ENCODE results near the gene FUZ. TPM values are rescaled to one million over a fixed set of nuclear protein-coding genes. Genes with fewer than 3 reads are reported as not detected.
A peak's percentile ranks its signal among the peaks of the same experiment; 100 is the strongest.

Gene FUZ
- polyA plus RNA-seq, 1 donor: 18.4 TPM

DNA sequence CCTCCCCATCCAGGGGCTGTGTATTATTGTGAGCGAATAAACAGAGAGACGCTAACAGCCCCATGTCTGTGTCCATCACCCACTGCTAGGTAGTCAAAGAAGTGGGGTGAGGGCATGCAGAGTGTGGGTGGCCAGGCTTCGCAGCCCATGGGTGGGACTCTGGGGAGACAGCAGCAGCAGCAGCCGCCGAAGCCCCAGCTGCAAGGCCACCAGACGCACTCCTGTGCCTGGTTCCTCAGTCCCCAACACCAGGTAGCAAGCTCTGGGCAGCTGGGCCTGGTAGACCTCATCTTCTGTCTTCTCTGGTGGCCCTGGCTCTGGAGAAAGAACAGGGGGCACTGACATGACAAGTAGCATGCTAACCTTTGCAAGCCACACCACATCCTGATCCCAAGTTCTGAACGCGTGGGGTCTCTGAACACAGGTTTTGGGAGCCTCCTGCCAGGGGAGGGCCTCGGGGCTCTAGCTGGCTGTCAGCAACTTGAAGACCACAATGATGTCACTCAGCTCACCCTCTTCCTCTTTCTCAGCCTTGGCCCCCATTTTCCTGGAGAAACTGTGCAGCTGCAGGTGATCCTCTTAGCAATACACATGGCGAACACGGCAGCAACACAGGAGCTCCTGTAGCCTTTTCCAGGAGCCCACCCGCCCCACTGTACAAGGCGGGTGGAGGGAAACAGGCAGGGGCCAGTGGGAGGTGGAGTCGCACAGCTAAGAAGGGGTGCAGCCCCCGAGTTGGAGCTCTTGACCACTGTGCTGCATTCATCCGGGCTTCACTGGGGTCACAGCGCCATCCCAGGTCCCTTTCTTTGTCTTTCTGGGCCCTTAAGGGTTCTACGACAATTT, 5.8 kb downstream of the FUZ start:
- peak overlapping the region; percentile 39 for H3K27ac ChIP-seq (ENCODE audit: low read length)
- H3K9me3 ChIP-seq (ENCODE audit: control insufficient read depth, low read depth, low read length): peaks cover 3% of the 10 kb centered on the region
- H3K4me1 ChIP-seq (ENCODE audit: control insufficient read depth, insufficient read depth, low read length): peaks cover 34% of the 10 kb centered on the region
- WGBS (ENCODE audit: insufficient coverage, low lambda C conversion rate): no CpG with 5 or more reads among the region's 18 CpGs
- no peak overlapping the region for H3K4me3 ChIP-seq (ENCODE audit: low read length)
- peaks cover 24% of the 10 kb centered on the region for H3K36me3 ChIP-seq (ENCODE audit: control insufficient read depth, insufficient read depth, low read length)
- H3K27me3 ChIP-seq (ENCODE audit: control insufficient read depth, insufficient read depth, low read length): no peaks in the 10 kb centered on the region
- no peak for DNase-seq

DNA sequence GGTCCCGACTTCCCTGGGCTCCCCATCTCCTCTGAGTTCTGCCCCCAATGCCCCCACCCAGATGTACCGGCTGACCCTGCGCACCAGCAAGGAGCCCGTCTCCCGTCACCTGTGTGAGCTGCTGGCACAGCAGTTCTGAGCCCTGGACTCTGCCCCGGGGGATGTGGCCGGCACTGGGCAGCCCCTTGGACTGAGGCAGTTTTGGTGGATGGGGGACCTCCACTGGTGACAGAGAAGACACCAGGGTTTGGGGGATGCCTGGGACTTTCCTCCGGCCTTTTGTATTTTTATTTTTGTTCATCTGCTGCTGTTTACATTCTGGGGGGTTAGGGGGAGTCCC, 6.5 kb downstream of the FUZ start:
- Histone ChIP-seq H3K27ac (ENCODE audit: low read length) (peak overlapping the region; percentile 63), H3K27me3 (ENCODE audit: control insufficient read depth, insufficient read depth, low read length) (no peaks in the 10 kb centered on the region), H3K36me3 (ENCODE audit: control insufficient read depth, insufficient read depth, low read length) (peaks cover 24% of the 10 kb centered on the region), H3K9me3 (ENCODE audit: control insufficient read depth, low read depth, low read length) (peaks cover 3% of the 10 kb centered on the region), H3K4me1 (ENCODE audit: control insufficient read depth, insufficient read depth, low read length) (peaks cover 32% of the 10 kb centered on the region), H3K4me3 (ENCODE audit: low read length) (no peak overlapping the region)
- WGBS (ENCODE audit: insufficient coverage, low lambda C conversion rate): 80% methylated on average over 1 of the region's 8 CpGs
- peak; percentile 43 to 64 for DNase-seq

DNA sequence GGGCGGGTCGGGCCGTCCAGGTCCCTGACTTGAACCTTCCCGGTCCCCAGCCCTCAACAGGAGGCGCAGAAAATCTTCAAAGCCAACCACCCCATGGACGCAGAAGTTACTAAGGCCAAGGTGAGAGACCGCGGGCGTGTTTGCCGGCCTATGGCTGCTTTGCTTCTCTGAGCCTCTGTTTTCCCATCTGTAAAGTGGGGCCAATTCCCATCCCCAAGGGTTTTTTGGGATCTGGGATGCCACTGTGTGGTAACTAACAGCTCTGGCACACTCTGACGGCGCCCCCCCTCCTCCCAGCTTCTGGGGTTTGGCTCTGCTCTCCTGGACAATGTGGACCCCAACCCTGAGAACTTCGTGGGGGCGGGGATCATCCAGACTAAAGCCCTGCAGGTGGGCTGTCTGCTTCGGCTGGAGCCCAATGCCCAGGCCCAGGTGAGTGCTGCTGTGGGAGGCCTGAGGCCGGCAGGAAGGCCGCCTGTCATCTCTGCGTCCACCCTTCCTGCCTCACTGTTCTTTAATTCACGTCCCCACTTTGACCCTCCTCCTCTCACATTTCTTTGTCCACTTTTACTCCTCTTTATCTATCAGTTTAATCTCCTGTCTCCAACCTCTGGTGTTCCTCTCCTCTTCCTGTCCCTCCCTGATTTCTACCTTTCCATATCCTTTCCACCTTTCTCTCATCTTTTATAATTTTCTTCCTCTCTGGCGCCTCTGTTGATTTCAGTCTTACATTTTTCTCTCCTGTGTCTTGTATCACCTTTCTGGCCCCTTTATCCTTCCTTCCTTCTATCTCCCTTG, 7.1 kb downstream of the FUZ start:
- Histone ChIP-seq H3K27ac (ENCODE audit: low read length) (peak overlapping the region; percentile 63), H3K4me1 (ENCODE audit: control insufficient read depth, insufficient read depth, low read length) (peaks cover 32% of the 10 kb centered on the region), H3K9me3 (ENCODE audit: control insufficient read depth, low read depth, low read length) (peaks cover 3% of the 10 kb centered on the region), H3K27me3 (ENCODE audit: control insufficient read depth, insufficient read depth, low read length) (no peaks in the 10 kb centered on the region), H3K36me3 (ENCODE audit: control insufficient read depth, insufficient read depth, low read length) (peaks cover 25% of the 10 kb centered on the region), H3K4me3 (ENCODE audit: low read length) (peak overlapping the region; percentile 32)
- no peak for DNase-seq
- WGBS (ENCODE audit: insufficient coverage, low lambda C conversion rate): 95% methylated on average over 4 of the region's 20 CpGs

DNA sequence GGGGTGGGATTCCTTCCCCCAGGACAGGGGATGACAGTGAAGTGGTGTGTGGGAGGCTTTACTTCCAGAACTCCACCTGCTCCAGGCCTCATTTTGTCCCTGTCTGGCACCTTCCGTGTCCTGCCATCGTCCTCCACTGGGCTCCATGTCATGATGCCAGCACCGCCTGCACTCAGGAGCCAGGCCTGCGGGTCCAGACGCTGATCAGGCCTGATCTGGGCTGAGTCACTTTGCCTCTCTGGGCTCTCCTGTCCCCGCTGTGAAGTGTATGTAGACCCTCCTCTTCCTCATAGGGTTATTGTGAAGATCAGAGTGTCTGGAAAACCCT, 9.6 kb downstream of the FUZ start:
- Histone ChIP-seq H3K9me3 (ENCODE audit: control insufficient read depth, low read depth, low read length) (peaks cover 3% of the 10 kb centered on the region), H3K36me3 (ENCODE audit: control insufficient read depth, insufficient read depth, low read length) (peaks cover 50% of the 10 kb centered on the region), H3K27me3 (ENCODE audit: control insufficient read depth, insufficient read depth, low read length) (no peaks in the 10 kb centered on the region), H3K4me3 (ENCODE audit: low read length) (no peak overlapping the region), H3K4me1 (ENCODE audit: control insufficient read depth, insufficient read depth, low read length) (peaks cover 20% of the 10 kb centered on the region), H3K27ac (ENCODE audit: low read length) (no peak overlapping the region)
- WGBS (ENCODE audit: insufficient coverage, low lambda C conversion rate): 100% methylated on average over 2 of the region's 6 CpGs
- no peak for DNase-seq

DNA sequence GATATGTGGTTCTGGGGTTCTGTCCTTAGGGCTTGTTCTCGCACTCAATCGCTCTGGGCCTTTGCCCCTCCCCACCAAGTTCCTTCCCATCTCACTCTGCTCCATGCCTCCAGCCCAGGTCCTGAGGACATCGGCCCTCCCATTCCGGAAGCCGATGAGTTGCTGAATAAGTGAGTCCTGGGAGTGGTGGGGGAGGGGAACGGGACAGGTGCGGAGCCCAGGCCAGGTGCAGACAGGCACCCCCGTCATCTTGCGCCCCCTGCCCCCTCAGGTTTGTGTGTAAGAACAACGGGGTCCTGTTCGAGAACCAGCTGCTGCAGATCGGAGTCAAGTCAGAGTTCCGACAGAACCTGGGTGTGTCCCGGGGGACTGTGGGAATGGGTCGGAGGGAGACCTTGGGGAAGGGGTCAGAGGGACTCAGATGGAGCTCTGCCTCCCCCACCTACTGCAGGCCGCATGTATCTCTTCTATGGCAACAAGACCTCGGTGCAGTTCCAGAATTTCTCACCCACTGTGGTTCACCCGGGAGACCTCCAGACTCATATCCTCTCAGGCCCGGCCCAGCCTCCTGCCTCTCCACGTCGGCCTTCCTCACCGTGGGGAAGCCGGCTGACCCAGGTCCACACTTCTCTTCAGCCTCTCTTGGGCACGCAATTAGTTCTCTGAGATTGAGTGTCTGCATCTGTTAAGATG, 10.1 kb downstream of the FUZ start:
- H3K4me1 ChIP-seq (ENCODE audit: control insufficient read depth, insufficient read depth, low read length): peaks cover 16% of the 10 kb centered on the region
- H3K9me3 ChIP-seq (ENCODE audit: control insufficient read depth, low read depth, low read length): peaks cover 3% of the 10 kb centered on the region
- H3K4me3 ChIP-seq (ENCODE audit: low read length): peak overlapping the region; percentile 47
- no peak for DNase-seq
- no peak overlapping the region for H3K27ac ChIP-seq (ENCODE audit: low read length)
- no peaks in the 10 kb centered on the region for H3K27me3 ChIP-seq (ENCODE audit: control insufficient read depth, insufficient read depth, low read length)
- peaks cover 55% of the 10 kb centered on the region for H3K36me3 ChIP-seq (ENCODE audit: control insufficient read depth, insufficient read depth, low read length)
- WGBS (ENCODE audit: insufficient coverage, low lambda C conversion rate): no CpG with 5 or more reads among the region's 24 CpGs

DNA sequence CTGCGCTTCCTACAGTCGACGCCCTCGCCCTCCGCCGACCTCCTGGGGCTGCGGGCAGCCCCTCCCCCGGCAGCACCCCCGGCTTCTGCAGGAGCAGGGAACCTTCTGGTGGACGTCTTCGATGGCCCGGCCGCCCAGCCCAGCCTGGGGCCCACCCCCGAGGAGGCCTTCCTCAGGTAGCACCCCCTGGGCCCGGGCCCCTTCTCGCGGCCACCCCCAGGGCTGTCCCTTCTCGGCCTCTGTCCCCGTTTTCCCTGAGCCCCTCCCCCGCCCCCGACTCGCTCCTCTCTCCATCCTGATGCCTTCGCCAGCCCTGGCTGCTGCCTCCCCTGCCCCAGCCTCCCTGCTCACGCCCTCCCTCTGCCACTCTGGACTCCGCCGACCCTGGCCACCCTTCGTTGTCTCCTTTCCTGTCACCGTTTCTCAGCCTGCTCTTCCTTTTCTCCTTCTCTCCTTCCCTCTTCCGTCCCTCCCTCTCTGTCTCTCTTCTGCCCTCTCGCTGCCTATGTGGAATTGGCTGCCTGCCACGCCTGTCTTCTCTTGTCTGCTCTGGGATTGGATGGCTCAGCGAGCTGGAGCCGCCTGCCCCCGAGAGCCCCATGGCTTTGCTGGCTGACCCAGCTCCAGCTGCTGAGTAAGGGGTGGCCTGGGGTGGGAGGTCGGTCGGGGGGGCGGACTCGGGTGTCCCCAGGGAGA, 11.0 kb downstream of the FUZ start:
- H3K4me3 ChIP-seq (ENCODE audit: low read length): peak overlapping the region; percentile 47
- peak overlapping the region; percentile 31 for H3K27ac ChIP-seq (ENCODE audit: low read length)
- H3K9me3 ChIP-seq (ENCODE audit: control insufficient read depth, low read depth, low read length): peaks cover 3% of the 10 kb centered on the region
- H3K36me3 ChIP-seq (ENCODE audit: control insufficient read depth, insufficient read depth, low read length): peaks cover 53% of the 10 kb centered on the region
- 0% methylated on average over 1 of the region's 38 CpGs for WGBS (ENCODE audit: insufficient coverage, low lambda C conversion rate)
- no peaks in the 10 kb centered on the region for H3K27me3 ChIP-seq (ENCODE audit: control insufficient read depth, insufficient read depth, low read length)
- DNase-seq: peak; percentile 58 to 82
- H3K4me1 ChIP-seq (ENCODE audit: control insufficient read depth, insufficient read depth, low read length): peaks cover 16% of the 10 kb centered on the region

DNA sequence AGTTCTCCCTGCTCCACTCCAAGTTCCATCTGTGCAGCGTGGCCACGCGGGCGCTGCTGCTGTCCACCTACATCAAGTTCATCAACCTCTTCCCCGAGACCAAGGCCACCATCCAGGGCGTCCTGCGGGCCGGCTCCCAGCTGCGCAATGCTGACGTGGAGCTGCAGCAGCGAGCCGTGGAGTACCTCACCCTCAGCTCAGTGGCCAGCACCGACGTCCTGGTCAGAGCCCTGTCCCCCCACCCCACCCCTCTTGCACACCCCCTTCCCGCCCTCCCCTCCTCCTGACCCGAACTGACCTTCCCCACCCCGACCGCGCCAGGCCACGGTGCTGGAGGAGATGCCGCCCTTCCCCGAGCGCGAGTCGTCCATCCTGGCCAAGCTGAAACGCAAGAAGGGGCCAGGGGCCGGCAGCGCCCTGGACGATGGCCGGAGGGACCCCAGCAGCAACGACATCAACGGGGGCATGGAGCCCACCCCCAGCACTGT, 11.6 kb downstream of the FUZ start:
- Histone ChIP-seq H3K4me3 (ENCODE audit: low read length) (peak overlapping the region; percentile 47), H3K9me3 (ENCODE audit: control insufficient read depth, low read depth, low read length) (peaks cover 3% of the 10 kb centered on the region), H3K27ac (ENCODE audit: low read length) (no peak overlapping the region), H3K27me3 (ENCODE audit: control insufficient read depth, insufficient read depth, low read length) (no peaks in the 10 kb centered on the region), H3K36me3 (ENCODE audit: control insufficient read depth, insufficient read depth, low read length) (peaks cover 58% of the 10 kb centered on the region), H3K4me1 (ENCODE audit: control insufficient read depth, insufficient read depth, low read length) (peaks cover 14% of the 10 kb centered on the region)
- no CpG with 5 or more reads among the region's 32 CpGs for WGBS (ENCODE audit: insufficient coverage, low lambda C conversion rate)
- no peak for DNase-seq

DNA sequence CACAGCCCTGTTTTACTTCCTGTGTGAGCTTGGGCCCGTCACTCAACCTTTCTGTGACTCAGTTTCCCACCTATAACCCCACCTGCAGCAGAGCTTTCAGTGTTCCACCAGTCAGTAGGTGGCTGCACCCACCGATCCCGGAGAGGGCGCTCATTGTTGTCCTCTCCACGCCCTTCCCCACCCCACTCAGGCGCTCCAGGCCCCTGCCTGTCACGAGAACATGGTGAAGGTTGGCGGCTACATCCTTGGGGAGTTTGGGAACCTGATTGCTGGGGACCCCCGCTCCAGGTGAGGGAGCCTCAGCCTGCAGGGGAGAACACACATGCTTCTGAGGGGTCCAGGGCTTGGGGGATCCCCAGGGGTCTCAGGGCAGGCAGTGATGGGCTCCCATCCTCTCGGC, 12.3 kb downstream of the FUZ start:
- H3K27ac ChIP-seq (ENCODE audit: low read length): no peak overlapping the region
- H3K27me3 ChIP-seq (ENCODE audit: control insufficient read depth, insufficient read depth, low read length): no peaks in the 10 kb centered on the region
- no CpG with 5 or more reads among the region's 10 CpGs for WGBS (ENCODE audit: insufficient coverage, low lambda C conversion rate)
- H3K4me3 ChIP-seq (ENCODE audit: low read length): no peak overlapping the region
- peaks cover 9% of the 10 kb centered on the region for H3K4me1 ChIP-seq (ENCODE audit: control insufficient read depth, insufficient read depth, low read length)
- peaks cover 60% of the 10 kb centered on the region for H3K36me3 ChIP-seq (ENCODE audit: control insufficient read depth, insufficient read depth, low read length)
- no peak for DNase-seq
- H3K9me3 ChIP-seq (ENCODE audit: control insufficient read depth, low read depth, low read length): peaks cover 3% of the 10 kb centered on the region

DNA sequence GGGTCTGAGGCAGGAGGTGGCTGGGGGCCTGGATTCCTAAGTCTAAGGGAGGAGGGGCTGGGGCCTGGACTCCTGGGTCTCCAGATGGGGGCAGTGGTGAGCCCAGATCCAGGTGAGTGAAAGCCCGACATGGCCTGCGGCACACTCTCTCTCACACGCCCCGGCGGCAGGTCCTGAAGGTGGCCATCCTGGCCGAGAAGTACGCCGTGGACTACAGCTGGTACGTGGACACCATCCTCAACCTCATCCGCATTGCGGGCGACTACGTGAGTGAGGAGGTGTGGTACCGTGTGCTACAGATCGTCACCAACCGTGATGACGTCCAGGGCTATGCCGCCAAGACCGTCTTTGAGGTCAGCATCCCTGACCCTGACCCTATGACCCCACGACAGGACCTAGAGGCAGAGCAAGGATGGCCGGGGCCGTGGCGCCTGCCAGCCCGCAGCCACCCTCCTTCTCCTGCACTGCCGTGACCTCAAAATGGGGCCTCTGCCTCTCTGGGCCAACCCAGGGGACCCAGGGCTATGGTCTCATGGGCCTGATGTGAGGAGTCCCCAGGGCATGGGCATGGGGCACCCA, 13.2 kb downstream of the FUZ start:
- Histone ChIP-seq H3K27me3 (ENCODE audit: control insufficient read depth, insufficient read depth, low read length) (no peaks in the 10 kb centered on the region), H3K36me3 (ENCODE audit: control insufficient read depth, insufficient read depth, low read length) (peaks cover 69% of the 10 kb centered on the region), H3K4me1 (ENCODE audit: control insufficient read depth, insufficient read depth, low read length) (peaks cover 2% of the 10 kb centered on the region), H3K4me3 (ENCODE audit: low read length) (no peak overlapping the region), H3K27ac (ENCODE audit: low read length) (no peak overlapping the region), H3K9me3 (ENCODE audit: control insufficient read depth, low read depth, low read length) (no peaks in the 10 kb centered on the region)
- no peak for DNase-seq
- WGBS (ENCODE audit: insufficient coverage, low lambda C conversion rate): no CpG with 5 or more reads among the region's 25 CpGs
